Progenitor cell of endocrine pancreas (in vitro differentiated cells): Measurements from ENCODE around the gene VGLL4. TPM values are rescaled to one million over a fixed set of nuclear protein-coding genes. Genes with fewer than 3 reads are reported as not detected.

Source experiments
- DNase-seq: peaks from one replicate; pipeline ENCODE4 v3.0.0; 2021; ENCODE audit warnings: low spot score; ENCODE audit not compliant: unreplicated experiment
- H3K27ac Mint-ChIP-seq: 2 replicates; pipeline ENCODE4 v1.8.0; 2021; ENCODE audit warnings: mild to moderate bottlenecking, moderate library complexity, mixed read lengths
- H3K27me3 Mint-ChIP-seq: 2 replicates; pipeline ENCODE4 v1.8.0; 2021; ENCODE audit warnings: mixed read lengths
- H3K36me3 Mint-ChIP-seq: 2 replicates; pipeline ENCODE4 v1.8.0; 2022; ENCODE audit warnings: mixed read lengths; ENCODE audit not compliant: insufficient read depth
- H3K4me1 Mint-ChIP-seq: 2 replicates; pipeline ENCODE4 v1.8.0; 2021; ENCODE audit warnings: low read depth, mixed read lengths
- H3K4me3 Mint-ChIP-seq: 2 replicates; pipeline ENCODE4 v1.8.0; 2021; ENCODE audit warnings: low read depth, mild to moderate bottlenecking, moderate library complexity, mixed read lengths
- H3K9me3 Mint-ChIP-seq: 2 replicates; pipeline ENCODE4 v1.8.0; 2021; ENCODE audit warnings: low read depth, mixed read lengths
- CTCF ChIP-seq: fragments of 200-600 bp; sonication (generic); IDR thresholded peaks from one replicate; pipeline ENCODE4 v1.5.0; 2021; ENCODE audit warnings: antibody characterized with exemption, mild to moderate bottlenecking; ENCODE audit not compliant: unreplicated experiment
- total RNA-seq: library from RNA; stranded (reverse); gene quantifications from 2 replicates; pipeline ENCODE4 v1.2.1, GENCODE V29; 2021

The VGLL4 gene
- total RNA-seq, 1 donor from 2014 or later = 93.2 TPM

- no peak for TF ChIP-seq CTCF
- no peak for DNase-seq
- no peak overlapping the region for H3K4me3 Mint-ChIP-seq
- peaks cover 4% of the 10 kb centered on the region for H3K9me3 Mint-ChIP-seq
- peaks cover 9% of the 10 kb centered on the region for H3K36me3 Mint-ChIP-seq
- H3K4me1 Mint-ChIP-seq = peaks cover 4% of the 10 kb centered on the region
- H3K27me3 Mint-ChIP-seq = no peaks in the 10 kb centered on the region
- H3K27ac Mint-ChIP-seq = no peak overlapping the region
These were observed 36.8 kb upstream of the VGLL4 start for GRCh38 chr3:11680509-11680908.

DNA sequence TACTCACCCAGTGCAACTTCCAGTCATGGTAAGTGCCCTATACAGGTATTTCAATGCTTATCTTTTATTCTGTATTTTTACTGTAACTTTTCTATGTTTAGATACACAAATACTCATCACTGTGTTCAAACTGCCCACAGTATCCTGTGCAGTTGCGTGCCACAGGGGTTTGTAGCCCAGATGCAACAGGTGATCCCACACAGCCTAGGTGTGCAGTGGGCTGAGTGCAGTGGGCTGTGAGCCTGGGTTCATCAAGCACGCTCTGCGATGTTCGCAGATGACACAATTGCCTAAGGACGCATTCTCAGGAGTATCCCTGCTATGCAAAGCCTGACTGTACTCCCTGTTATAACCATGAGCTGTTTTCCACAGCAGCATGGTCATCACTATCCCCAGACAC is 36.2 kb upstream of the VGLL4 start:
- peaks cover 2% of the 10 kb centered on the region for H3K4me1 Mint-ChIP-seq
- H3K27ac Mint-ChIP-seq = no peak overlapping the region
- peaks cover 3% of the 10 kb centered on the region for H3K9me3 Mint-ChIP-seq
- TF ChIP-seq CTCF = no peak
- H3K27me3 Mint-ChIP-seq = no peaks in the 10 kb centered on the region
- peaks cover 7% of the 10 kb centered on the region for H3K36me3 Mint-ChIP-seq
- H3K4me3 Mint-ChIP-seq = no peak overlapping the region
- DNase-seq = no peak

GRCh38 chr3:11672363-11672762 is 28.6 kb upstream of the VGLL4 start:
- no peak overlapping the region for H3K27ac Mint-ChIP-seq
- no peak for TF ChIP-seq CTCF

GRCh38 chr3:11671648-11672100 is 28.0 kb upstream of the VGLL4 start:
- no peak for DNase-seq

More at GRCh38 chr3:11672363-11672762, 28.6 kb upstream of the VGLL4 start:
- Mint-ChIP-seq H3K4me3 (no peak overlapping the region), H3K27me3 (no peaks in the 10 kb centered on the region), H3K9me3 (no peaks in the 10 kb centered on the region), H3K36me3 (no peaks in the 10 kb centered on the region), H3K4me1 (peaks cover 9% of the 10 kb centered on the region)
- no peak for DNase-seq

DNA sequence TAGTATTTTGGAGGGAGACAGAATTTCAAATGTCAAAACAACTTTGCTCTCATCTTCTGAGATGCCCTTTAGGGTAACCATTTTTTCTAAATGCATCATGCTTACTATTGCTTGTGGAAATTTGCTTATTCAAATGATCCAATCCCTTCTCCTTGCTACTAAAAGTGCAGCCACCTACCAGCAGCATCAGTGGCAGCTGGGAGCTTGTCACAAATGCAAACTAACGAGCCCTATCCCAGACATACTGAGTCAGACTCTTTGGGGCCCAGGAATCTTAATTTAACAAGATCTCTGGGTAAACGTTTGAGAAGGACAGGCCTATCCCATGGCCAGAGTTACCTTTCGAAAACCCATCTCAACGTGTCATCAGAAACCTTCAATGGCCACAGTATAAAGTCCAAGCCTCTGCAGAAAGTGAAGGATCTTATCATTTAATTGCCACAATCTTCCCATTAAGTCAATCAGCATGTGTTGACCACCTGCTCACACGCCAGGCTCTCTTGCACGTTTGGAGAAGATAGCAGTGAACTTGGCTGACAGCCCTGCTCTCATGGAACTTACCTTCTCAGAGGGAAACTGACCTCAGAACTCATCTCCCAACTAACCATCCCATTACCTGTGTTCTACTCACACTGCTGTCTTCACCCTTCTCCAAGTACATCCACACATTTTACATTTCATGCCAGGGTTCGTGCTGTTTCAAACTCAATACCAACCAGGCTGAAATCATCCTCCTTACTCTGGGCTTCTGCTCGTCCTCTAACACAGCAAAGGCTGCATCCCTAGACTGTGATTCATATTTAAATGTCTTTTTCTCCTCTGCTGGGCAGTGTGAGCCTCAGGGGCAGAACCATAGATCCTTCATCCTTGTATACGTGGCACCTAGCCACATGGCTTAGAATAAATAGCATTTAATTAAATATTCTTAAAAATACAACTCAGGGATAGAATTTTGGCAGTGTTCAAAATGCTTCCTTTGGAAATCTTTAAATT is 24.8 kb upstream of the VGLL4 start:
- DNase-seq = no peak
- H3K4me3 Mint-ChIP-seq = no peak overlapping the region
- peaks cover 2% of the 10 kb centered on the region for H3K36me3 Mint-ChIP-seq
- no peaks in the 10 kb centered on the region for H3K27me3 Mint-ChIP-seq
- no peaks in the 10 kb centered on the region for H3K9me3 Mint-ChIP-seq
- peaks cover 7% of the 10 kb centered on the region for H3K4me1 Mint-ChIP-seq
- H3K27ac Mint-ChIP-seq = peak overlapping the region; percentile 10
- TF ChIP-seq CTCF = no peak

More at GRCh38 chr3:11671648-11672100, 28.0 kb upstream of the VGLL4 start:
- no peak overlapping the region for H3K4me3 Mint-ChIP-seq
- H3K9me3 Mint-ChIP-seq = no peaks in the 10 kb centered on the region
- no peak for TF ChIP-seq CTCF
- peaks cover 9% of the 10 kb centered on the region for H3K4me1 Mint-ChIP-seq
- no peaks in the 10 kb centered on the region for H3K27me3 Mint-ChIP-seq
- H3K27ac Mint-ChIP-seq = no peak overlapping the region
- peaks cover 2% of the 10 kb centered on the region for H3K36me3 Mint-ChIP-seq
